H1 (cell line): ENCODE results near the gene STAT1. TPM values are rescaled to one million over a fixed set of nuclear protein-coding genes. Genes with fewer than 3 reads are reported as not detected.

ENCODE experiments used
- TAF7 ChIP-seq: optimal IDR thresholded peaks from 2 replicates; pipeline ENCODE3; 2011; ENCODE audit warnings: low read depth, mild to moderate bottlenecking, inconsistent platforms, low read length, moderate library complexity, borderline replicate concordance
- polyA plus RNA-seq, 7 experiments: library from polyadenylated mRNA; depleted of rRNA in 3 of 7; stranded (reverse) in 5 of 7; unstranded in 2 of 7; fragments of >200 nt in 5 of 7; fragments of 200-250 nt in 2 of 7; gene quantifications; 1 replicate in 5 of 7; 2 replicates in 1 of 7; 4 replicates in 1 of 7; pipeline versions ENCODE4 v1.2.1 to v1.2.3, GENCODE V29; 2011 to 2013; ENCODE audit warnings: missing spikeins in 2 of 7, mixed read lengths in 2 of 7
- total RNA-seq: library from RNA; stranded (reverse); fragmentation: NEBNext Ultra II Directional; extraction: Animal tissue kit (Norgen Biotek cat#: 25700); gene quantifications from 2 replicates; pipeline ENCODE4 v1.2.1, GENCODE V29; 2021

The STAT1 gene
- total and polyA plus RNA-seq, 2 of the 8 experiments (the other 6 are each of a cell fraction or from before 2014, with no cell fraction given) = 20.3 to 43.0 TPM

- TF ChIP-seq TAF7 = no peak
These were observed 5.4 kb upstream of the STAT1 start (continued) for GRCh38 chr2:191019376-191019775.
